NCI-H2107 (cell line): Measurements from ENCODE around the gene FALEC.

Source experiments
- DNase-seq: peaks from one replicate; lab custom pipeline; 2025; lab: John Stamatoyannopoulos, UW

The FALEC gene

GRCh38 chr1:150545486-150546032, 30.0 kb downstream of the FALEC start:
- no peak for DNase-seq

DNA sequence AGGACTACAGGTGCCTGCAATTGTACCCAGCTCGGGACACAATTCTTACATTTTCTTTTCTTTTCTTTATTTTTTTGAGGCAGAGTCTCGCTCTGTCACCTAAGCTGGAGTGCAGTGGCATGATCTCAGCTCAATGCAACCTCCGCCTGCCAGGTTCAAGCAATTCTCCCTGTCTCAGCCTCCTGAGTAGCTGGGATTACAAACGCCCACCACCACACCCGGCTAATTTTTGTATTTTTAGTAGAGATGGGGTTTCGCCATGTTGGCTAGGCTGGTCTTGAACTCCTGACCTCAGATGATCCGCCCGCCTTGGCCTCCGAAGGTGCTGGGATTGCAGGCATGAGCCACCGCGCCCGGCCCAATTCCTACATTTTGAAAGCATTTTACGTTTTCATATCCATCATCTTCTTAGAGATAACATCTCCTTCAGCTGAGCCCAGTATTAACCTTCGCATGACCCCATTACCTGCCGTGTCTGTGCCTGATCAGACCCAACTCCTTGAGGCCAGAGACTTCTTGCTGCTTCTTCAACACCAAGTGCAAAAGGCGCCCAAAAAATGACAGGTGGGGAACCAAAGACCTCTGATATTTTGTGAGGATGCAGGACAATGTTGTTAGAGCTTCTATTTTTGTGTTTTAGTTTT, 30.9 kb downstream of the FALEC start:
- no peak for DNase-seq

GRCh38 chr1:150548324-150548631, 32.7 kb downstream of the FALEC start:
- DNase-seq = no peak

- DNase-seq = no peak
Measured at GRCh38 chr1:150548632-150549495, 33.3 kb downstream of the FALEC start, which contains the start of gene ADAMTSL4. TSS of gene ADAMTSL4 (plus strand) at chr1:150549408. CDS start at chr1:150552289, 2,881 bp downstream.

DNA sequence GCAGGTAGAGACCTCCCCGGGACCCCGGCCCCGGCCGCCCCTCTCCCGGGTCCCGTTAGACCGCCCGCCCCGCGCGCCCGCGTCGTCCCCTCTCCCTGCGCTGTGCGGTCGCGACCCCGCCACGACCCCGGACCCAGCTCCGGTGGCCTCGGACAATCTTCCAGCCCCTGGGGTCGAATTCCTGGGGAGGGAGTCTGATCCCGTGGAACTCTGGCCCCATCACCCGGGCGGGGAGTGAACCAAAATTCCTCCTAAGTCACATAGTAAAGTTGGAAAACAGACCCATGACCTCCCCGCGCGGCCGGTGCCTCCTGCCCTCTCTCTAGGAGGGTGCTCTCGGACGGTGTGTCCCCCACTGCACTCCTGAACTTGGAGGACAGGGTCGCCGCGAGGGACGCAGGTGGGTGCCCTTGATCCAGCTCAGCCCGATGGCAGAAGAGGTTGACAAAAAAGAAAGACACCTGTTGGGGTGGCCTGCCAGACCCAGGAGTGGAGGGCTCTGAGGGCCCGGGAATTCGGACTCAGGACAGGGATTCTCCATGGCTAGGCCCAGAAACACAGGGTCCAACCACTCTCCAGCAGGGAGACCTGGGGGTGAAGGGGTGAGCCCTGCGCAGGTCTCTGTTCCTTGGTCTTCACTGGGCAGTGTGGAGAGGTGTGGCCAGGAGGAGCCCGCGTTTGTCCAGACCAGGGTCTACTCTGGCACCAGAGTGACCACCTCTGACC, 34.1 kb downstream of the FALEC start:
- no peak for DNase-seq

- DNase-seq = no peak
Measured at GRCh38 chr1:150550222-150551050, 34.9 kb downstream of the FALEC start.

DNA sequence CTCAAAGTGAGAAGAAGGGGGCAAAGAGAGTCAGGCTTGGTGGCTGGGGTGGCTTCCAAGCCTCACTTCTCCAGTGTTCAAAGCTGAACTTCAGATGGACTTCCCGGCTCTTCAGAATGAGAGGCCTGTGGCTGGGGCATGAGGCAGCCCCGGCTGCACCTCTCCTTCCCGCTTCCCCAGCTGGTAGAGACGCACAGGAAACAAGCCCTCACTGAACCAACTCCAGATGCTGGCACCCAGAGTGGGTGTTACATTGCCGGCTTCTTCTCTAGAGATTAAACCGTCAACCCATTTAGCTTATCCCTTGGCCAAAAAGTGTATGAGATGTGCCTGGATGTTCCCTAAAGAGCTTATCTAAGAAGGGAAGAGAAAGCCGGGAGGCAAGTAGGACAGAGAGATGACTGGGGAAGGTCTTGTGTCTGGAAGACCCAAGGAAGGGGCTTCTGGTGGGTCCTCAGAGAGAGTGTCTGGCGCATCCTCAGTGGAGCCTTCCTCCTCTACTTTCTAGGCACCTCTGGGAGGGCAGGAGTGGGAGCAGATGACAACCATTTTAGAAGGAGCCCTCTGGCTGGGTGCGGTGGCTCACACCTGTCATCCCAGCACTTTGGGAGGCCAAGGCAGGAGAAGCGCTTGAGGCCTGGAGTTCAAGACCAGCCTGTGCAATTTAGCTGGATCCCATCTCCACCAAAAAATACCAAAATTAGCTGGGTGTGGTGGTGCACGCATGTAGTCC, 35.7 kb downstream of the FALEC start:
- no peak for DNase-seq

- no peak for DNase-seq
Measured at GRCh38 chr1:150551784-150552127, 36.2 kb downstream of the FALEC start.

DNA sequence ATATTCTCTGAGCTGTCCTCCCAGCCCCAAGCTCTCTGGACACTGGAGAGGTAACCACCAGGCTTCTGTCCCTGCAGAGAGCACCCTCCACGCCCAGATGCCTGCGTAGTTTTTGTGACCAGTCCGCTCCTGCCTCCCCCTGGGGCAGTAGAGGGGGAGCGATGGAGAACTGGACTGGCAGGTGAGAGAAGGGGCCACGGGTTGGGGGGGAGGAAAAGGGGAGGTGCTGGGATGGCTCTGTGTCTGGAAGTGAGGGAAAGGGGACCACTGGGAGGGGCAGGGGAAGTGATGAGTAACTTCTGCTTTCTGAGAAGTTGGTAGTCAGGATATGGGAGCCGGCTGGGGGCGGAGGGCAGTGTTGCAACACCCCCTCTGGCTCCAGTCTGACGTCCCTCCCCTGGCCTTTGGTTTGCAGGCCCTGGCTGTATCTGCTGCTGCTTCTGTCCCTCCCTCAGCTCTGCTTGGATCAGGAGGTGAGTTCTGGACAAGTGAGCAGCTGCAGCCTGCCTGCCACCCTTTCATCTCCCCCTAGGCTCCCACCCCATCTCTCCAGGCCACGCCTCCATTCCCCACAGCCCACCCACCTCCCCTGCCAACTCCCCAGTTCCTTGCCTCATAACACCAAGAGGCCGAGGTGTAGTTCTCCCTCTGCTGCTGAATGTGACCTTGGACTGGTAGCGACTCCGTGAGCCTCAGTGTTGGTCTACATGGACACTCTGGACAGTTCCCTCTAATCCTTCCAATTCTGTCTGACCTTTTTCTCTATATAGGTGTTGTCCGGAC, 36.8 kb downstream of the FALEC start:
- DNase-seq = no peak

GRCh38 chr1:150552911-150553289, 37.3 kb downstream of the FALEC start:
- no peak for DNase-seq

GRCh38 chr1:150553392-150554085, 38.0 kb downstream of the FALEC start:
- no peak for DNase-seq

DNA sequence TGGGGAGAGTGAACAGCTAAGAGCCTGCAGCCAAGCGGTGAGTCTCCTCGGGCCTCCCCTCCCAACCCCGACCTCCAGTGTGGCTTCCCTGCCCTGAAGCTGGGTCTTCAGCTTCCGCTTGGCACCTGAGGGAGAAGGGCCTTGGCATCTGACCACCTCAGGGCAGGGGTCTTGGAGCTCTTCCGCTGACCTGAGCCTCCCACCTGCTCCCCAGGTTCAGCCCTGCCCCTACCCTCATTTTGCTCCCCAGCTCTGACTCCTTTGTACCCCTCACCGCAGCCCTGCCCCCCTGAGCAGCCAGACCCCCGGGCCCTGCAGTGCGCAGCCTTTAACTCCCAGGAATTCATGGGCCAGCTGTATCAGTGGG, 38.5 kb downstream of the FALEC start:
- DNase-seq = no peak

GRCh38 chr1:150555198-150555970, 39.8 kb downstream of the FALEC start:
- DNase-seq = no peak

DNA sequence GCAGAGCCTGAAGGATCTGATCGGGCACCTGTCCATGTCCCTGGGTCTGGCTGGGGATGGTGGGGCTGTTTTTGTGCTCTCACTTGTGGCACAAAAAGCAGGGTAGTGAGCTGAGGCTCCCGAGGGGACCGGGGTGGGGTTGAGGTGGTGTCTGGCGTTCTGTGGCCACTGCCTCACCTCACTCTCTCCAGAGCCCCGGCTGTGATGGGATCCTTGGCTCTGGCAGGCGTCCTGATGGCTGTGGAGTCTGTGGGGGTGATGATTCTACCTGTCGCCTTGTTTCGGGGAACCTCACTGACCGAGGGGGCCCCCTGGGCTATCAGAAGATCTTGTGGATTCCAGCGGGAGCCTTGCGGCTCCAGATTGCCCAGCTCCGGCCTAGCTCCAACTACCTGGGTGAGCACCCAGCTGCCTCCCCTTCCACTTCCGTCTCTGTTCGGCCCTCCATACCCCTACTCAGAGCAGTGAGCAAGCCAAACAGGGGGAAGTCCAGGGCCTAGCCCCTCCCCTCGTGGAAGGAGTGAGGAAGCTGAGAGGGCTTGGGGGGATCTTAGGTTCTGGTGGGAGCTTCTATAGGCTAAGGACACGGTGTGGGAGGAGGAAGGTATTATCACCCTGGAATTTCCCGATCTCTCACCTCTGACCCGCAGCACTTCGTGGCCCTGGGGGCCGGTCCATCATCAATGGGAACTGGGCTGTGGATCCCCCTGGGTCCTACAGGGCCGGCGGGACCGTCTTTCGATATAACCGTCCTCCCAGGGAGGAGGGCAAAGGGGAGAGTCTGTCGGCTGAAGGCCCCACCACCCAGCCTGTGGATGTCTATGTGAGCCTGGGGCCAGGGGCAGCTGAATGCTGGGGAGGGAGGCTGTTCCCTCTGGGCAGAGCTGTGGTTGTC, 40.7 kb downstream of the FALEC start:
- DNase-seq = no peak

GRCh38 chr1:150557065-150557600, 41.6 kb downstream of the FALEC start:
- no peak for DNase-seq

DNA sequence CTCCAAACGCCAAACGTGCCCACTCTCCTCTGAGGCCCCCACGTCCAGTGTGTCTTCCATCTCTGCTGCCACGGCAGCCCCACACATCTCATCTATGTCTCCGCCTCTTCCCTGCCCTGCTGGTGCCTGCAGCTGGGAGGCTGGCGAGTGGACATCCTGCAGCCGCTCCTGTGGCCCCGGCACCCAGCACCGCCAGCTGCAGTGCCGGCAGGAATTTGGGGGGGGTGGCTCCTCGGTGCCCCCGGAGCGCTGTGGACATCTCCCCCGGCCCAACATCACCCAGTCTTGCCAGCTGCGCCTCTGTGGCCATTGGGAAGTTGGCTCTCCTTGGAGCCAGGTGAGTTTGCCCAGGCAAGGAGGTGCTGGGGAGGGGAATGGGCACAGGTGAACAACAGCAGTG, 42.3 kb downstream of the FALEC start:
- DNase-seq = no peak

DNA sequence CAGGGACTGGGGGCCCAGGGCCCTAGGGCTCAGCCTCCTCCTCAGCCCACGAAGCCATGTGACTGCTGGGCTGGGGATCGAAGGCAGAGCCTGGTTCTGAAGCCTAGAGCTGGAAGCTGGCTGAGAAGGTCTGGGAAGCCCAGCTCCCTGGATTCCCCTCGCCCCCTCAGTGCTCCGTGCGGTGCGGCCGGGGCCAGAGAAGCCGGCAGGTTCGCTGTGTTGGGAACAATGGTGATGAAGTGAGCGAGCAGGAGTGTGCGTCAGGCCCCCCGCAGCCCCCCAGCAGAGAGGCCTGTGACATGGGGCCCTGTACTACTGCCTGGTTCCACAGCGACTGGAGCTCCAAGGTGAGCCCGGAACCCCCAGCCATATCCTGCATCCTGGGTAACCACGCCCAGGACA, 42.8 kb downstream of the FALEC start:
- DNase-seq = no peak
